Adrenal gland (tissue), 5 donors: ENCODE measurements around the gene ARL5B.

ENCODE experiments used
- POLR2A ChIP-seq, 2 donors: fragments of 450-650 bp; IDR thresholded peaks; one replicate each; pipeline ENCODE4 v1.6.1; 2017; ENCODE audit warnings: antibody characterized with exemption in 2 of 2, mild to moderate bottlenecking in 2 of 2, moderate library complexity in 1 of 2
- TF ChIP-seq, protein P1 (sequence below), 6 experiments: fragments of 450-650 bp in 4 of 6; fragments of 200-600 bp in 2 of 6; sonication (generic) in 1 of 6; IDR thresholded peaks; 1 replicate in 5 of 6; 2 replicates in 1 of 6; pipeline versions ENCODE4 v1.5.1 to v1.8.0; 2016 to 2021; ENCODE audit warnings: antibody characterized with exemption in 6 of 6, mild to moderate bottlenecking in 2 of 6, moderate library complexity in 1 of 6
- donor health status: DM: no; HTN: no; CAD: no.

DNA sequence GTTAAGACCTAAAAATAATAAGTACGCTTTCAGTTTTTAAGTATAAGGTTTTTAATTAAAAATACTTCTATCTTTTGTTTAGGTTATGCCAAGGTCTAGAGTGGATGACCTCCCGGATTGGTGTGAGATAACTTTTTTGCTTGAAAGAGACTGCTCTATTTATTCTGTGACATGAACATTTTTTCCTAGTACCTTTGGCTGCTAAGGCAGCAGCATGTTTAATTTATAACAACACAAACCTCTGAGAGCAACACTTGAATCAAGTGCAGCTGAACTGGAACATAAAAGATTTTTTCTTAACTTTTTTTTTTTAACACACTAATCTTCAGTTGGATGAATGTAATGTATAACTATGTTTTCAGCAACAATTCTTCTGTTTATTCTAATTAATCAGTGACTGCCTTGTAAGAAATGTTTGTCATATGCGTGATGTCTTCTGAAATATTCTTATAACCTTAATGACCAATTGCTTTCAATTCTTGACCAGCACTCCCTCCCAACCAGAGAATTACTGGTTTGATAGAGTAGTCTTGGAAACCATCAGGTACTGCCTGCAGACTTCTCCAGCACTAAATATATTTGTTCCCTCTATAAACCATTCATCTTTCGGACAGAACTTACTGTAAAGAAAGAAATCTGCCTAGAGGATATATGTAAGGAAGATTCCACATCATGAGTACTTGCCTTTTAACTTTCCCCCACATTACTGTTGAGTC, 16.0 kb downstream of the ARL5B start:
- TF ChIP-seq, protein P1, sequence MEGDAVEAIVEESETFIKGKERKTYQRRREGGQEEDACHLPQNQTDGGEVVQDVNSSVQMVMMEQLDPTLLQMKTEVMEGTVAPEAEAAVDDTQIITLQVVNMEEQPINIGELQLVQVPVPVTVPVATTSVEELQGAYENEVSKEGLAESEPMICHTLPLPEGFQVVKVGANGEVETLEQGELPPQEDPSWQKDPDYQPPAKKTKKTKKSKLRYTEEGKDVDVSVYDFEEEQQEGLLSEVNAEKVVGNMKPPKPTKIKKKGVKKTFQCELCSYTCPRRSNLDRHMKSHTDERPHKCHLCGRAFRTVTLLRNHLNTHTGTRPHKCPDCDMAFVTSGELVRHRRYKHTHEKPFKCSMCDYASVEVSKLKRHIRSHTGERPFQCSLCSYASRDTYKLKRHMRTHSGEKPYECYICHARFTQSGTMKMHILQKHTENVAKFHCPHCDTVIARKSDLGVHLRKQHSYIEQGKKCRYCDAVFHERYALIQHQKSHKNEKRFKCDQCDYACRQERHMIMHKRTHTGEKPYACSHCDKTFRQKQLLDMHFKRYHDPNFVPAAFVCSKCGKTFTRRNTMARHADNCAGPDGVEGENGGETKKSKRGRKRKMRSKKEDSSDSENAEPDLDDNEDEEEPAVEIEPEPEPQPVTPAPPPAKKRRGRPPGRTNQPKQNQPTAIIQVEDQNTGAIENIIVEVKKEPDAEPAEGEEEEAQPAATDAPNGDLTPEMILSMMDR (IDR thresholded peaks at IDR 0.05): no peak
- TF ChIP-seq POLR2A (IDR thresholded peaks at IDR 0.05): no peak
